Measurements from ENCODE around the gene PCED1B. TPM values are rescaled to one million over a fixed set of nuclear protein-coding genes. Genes with fewer than 3 reads are reported as not detected.
"Not testable (repeated sequence)": the region's sequence is repeated elsewhere in the genome, so short reads cannot be mapped to it uniquely, and the experiment has no call there.

Gene PCED1B
- total RNA-seq, 1 donor from 2014 or later: 0.31 TPM

DNA sequence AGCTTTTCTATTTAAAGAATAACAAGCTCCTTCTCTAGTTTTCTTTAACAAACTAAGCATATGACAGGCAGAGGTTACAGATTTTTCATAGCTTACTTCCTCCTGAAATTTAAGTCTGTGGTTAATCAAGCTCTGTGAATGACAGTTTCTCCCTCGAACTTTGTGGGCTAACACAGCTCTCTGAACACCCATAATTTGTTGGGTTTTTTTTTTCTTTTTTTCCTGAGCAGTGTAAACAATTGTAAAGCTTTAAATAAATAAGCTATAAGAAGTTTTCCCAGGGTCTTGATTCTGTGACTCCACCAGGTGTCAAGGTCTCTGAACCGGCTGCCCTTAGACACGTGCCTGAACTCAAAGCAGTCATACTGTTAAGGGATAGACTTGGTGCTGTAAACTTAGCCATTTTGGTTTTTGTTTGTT lies 128.4 kb downstream of the PCED1B start:
- DNase-seq: no peak

DNA sequence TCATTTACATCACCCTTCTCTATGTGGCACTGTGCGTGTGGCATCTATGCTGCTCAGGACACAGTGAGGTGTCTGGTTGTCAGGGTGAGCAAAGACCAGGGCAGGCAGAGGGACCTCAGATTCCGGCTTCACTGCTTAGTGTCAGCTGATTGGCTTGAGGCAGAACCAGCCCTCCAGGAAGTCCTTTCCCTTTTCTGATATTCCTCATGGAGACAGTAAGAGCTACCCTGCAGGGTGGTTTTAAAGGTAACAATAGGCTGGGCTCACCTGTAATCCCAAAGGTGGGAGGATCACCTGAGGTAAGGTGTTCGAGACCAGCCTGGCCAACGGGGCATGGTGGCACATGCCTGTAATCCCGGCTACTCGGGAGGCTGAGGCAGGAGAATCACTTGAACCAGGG lies 129.6 kb downstream of the PCED1B start:
- DNase-seq: no peak

DNA sequence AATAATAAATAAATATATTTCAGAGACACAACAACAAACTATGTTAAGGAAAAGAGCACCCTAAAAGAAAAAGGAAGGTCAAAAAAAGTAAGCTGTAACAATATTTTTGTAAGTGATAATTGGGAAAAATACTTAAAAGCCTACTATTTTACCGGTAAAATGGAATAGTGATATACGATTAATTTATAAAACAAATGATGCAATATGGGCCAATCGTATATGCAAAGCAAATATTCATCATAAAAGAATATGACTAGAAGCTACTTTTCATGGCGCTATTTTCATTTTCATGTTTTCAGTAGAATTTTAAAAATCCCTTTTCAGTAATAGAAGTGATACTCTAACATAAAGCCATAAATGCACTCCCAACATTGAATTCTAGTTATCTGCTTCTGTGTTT lies 131.4 kb downstream of the PCED1B start:
- no peak for DNase-seq

DNA sequence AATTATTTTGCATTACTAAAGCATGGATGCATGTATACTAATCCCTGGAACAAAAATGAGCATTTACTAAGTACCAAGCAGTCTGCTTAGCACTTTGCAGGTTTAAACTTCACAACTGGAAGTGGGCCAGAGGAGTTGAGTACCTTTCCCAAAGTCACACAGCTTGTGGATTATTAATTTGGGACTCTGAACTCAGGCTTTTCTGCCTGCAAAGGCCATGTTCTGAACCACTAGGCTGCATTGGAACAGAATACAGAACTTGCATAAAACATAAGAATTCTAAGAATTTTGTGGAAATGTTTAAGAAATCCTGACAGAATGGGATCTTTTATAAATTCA lies 133.2 kb downstream of the PCED1B start:
- no peak for DNase-seq

DNA sequence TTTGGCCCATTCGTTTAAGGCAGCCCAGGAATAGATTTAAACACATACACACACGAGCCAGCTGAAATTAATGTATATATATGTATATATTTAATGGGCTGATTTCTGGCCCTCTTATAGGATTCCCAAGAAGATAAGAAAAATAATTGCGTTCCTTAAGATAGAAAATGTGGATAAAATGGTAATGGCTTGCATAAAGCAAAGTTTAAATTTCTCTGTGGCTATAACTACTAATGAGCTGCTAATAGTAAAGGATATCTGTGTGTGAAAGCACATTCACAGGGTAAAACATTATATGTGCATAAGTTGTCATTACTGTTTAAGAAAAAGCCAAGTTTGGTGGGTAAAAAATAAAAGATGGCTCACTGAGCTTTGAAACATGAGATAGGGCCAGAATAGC lies 134.0 kb downstream of the PCED1B start:
- DNase-seq: no peak

DNA sequence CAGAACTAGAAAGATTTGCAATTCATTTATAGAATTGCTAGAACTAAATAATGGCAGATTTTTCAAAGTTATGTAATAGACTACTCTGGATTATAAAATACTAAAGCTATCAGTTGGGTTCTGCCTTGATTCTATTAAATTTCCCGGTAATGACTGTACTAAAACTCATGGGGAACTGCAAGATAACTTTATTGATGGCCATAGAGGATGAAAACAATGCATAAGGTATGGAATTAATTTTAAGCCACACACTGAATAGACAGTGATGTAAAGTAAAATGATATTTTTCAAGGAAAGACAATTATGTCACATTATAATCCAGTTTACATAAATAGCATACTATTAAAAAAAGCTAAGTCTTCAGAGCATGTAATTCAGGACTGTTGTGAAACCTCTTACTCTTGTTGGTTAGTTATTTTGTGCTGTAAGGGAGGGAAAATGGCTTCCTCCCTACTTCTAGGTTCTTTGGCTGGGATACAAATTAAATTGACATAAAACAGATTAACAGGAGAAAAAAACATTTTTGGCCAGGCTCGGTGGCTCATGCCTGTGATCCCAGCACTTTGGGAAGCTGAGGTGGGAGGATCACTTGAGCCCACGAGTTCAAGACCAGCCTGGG lies 134.7 kb downstream of the PCED1B start:
- no peak for DNase-seq

DNA sequence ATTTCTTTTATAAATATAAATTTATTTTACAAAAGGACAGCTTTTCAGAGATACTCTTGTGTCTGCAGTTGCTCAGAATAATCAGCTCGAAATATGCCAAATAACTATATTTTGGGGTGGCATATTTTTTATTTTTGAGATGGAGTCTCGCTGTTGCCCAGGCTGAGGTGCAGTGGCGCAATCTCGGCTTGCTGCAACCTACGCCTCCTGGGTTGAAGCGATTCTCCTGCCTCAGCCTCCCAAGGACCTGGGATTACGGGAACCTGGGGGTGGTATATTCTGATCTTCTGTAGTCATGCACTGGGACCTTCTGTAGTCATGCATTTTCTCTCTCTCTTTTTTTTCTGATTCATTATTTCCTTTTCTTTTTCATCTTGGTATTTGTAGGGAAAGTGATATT lies 135.3 kb downstream of the PCED1B start:
- DNase-seq: no peak

DNA sequence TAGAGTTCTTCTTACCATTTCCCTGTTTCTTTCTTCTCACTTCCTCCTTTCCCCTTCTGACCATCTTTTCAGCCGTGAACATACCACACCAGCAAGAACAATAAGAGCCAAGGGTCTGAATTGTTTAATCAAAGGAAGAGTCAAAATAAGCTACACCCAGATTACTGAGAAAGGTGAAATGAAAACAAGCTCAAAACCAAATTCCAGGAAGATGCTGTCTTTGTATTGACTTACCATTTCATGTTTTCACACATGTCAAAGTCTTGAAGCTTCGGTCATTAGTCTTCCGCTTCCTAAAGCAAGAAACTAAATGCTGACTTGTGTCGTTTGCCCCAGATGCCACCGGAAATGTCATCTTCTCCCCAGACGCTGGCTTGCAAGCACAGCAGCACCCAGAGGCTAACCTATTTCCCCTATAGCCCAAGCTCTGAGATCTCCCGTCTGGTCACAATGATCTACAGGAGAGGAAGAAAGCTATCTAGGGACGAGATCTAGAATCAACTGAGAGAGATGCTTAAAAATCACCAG lies 136.8 kb downstream of the PCED1B start:
- peak; percentile 5 for DNase-seq

DNA sequence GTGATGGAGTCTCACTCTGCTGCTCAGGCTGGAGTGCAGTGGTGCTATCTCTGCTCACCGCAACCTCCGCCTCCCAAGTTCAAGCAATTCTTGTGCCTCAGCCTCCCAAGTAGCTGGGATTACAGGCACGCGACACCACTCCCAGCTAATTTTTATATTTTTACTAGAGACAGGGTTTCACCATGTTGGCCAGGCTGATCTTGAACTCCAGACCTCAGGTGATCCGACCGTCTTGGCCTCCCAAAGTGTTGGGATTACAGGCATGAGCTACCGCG lies 138.1 kb downstream of the PCED1B start:
- DNase-seq: not testable (repeated sequence)

DNA sequence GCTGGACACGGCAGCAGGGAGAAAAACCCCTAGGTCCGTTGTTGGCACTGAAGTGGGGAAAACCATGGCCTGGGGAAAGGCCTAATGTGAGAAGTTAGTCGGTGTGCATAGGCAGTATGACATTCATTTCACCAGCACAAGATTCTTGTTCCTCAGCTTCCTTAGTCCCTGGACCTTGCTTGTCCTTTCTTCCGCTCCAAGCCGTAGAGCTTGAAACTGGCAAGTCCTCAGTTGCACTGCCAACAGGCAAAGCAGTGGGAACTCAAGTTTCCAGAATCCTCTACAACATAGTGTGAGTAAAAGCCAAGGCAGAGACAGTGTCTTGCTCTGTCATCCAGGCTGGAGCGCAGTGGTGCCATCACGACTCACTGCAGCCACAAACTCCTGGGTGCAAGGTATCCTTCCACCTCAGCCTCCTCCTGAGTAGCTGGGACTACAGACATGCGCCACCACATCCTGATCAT lies 138.8 kb downstream of the PCED1B start:
- no peak for DNase-seq

DNA sequence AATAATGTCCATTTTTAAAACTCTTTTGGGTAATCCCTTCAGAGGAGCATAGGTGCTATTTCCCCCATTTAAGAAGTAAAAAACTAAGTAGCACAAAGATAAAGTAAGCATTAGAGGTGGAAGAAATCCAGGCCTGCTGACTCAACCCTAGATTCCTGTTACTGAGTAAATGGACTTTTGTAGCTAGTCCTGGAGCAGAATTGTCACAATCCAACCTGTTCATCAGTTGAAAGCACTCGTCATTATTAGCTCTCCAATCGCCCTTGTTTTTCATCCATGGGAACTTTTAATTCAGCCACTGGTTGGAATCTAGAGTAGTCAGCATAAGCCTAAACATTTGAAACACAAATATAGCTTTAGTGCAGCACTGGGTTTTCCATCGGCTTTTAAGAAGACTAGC lies 139.8 kb downstream of the PCED1B start:
- no peak for DNase-seq

DNA sequence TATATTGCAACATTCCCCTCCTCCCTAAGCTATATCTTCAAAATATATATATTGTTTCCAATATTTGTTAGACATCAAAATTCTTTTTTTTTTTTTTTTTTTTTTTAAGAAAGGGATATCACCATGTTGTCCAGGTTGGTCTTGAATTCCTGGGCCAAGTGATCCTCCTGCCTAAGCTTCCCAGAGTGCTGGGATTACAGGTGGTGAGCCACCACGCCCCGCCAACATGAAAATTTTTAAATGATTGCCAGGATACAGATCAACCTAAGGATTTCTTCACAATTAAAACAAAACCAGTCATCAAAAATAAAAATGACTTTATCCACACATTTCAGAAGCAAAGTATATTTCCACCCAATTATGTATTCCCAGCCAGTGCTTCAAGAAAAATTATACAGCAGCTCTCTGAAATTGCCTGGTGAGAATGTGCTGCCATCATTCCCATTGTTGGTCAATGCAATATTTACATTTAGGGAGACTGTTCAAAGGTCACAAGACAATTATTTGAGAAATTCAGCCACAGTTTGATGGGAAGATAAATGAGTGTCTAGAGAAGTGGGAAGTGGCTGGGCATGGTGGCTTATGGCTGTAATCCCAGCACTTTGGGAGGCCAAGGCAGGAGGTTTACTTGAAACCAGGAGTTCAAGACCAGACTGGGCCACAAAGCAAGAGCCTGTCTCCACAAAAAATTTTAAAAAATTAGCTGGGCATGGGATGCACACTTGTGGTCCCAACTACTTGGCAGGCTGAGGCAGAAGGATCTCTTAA lies 142.0 kb downstream of the PCED1B start:
- no peak for DNase-seq

DNA sequence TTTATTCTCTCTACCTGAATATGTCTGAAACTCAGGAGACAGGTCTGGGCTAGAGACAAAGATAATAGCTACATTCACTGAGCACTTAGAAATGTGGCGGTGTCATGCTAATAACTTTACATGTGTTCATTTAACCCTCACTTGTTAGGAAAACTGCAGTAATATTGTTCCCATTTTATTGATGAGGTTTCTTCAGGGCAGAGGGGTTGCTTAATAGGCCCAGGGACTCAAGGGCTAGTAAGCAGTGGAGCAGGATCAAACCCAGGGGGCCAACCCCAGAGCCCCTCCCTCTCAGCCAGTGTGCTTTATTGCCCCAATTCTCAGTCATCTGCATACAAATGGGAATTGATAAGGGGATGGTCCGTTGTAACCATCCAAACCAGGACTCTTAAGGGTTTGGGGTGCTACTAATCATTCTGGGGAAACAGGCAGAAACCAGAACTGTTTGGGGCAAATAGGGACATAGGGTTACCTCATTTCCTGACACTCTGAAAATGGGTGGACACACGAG lies 143.2 kb downstream of the PCED1B start:
- DNase-seq: no peak

DNA sequence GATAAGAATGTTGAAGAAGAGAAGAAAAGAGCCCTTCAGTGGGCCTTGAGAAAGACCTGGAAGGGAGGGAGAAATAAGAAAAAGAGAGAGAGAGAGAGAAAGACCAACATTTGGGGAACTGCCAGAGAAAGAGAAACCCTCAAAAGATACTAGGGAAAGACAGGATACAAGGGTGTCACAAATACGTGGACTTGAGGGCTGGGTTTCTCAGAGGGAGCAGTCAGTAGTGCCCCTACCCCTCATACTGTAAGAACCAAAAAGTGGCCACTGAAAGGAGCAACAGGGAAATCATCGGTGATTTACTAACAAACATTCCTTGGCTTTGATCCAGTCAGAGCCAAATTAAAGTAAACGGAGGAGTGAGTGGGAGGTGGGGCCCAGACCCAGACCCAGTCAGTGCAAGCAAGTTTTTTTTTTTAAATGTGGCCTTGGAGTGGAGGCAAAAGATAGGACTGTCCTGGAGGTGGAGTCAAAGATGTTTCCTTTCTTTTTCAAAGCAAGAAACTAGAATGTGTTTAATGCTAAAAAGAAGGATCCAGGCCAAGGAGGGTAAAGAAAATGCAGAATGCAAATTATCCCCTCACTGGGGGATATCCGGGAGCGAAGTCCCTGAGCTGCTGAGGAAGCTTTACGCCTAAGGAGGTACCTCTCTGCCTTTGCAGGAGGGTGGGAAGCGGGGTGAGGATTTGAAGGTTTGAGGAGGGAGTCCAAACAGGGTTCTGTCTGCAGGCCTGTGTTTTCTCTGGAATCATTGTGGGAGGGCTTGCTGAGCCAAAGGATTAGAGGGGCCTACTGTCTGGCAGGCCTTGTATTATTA lies 143.8 kb downstream of the PCED1B start:
- DNase-seq: no peak

DNA sequence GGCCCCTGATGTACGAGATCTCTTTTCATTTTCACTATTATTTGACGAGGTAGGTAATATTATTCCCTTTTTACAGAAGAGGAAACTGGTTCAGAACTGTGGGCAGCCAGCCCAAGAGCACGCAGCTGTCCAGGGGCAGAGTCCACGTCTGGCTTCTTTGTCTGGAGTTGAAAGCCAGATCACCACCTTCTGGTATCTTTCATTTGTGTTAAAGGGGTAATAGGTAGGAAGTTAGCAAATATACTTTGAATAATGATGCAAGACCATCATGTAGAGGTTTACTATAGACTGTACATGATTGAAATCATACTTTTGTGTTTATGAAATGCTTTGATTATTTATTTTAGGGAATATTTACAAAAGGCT lies 144.4 kb downstream of the PCED1B start:
- peak; percentile 40 for DNase-seq

DNA sequence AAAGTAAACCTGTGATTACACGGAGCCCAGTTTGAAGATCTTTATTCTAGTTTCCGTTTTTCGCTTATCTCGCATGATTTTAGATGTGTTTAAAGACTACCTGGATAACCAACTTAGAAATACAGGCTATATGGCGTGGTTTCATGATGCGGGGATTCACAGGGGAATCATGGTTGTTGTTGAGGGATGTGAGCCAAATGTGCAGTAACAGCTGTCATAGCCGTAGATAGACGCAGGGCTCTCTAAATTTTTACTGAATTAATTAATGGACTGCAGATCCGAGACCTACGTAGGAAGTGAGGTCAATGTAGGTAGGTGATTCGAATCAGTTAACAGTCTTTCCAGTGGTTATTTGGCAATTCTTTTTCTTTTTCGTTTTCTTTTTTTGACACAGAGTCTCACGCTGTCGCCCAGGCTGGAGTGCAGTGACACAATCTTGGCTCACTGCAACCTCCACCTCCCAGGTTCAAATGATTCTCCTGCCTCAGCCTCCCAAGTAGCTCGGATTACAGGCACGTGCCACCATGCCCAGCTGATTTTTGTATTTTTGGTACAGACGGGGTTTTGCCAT lies 145.2 kb downstream of the PCED1B start:
- no peak for DNase-seq

DNA sequence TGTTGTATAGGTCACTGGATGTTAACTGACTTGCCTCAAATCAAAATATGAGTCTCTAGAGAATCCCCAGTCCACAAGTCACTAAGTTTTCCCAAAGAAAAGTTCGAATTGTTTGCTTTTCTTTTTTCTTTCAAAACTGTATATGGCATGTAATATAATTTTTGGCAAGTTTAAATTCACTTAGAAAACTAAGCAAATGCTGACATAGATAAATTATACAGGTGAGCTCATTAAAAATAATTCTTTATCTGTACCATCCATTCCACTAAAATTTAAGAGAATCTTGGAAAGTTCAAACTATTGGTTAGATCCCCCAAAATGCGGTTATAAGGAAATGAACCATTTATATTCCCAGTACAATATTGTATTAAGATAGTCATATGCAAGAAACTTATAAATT lies 145.9 kb downstream of the PCED1B start:
- DNase-seq: no peak

DNA sequence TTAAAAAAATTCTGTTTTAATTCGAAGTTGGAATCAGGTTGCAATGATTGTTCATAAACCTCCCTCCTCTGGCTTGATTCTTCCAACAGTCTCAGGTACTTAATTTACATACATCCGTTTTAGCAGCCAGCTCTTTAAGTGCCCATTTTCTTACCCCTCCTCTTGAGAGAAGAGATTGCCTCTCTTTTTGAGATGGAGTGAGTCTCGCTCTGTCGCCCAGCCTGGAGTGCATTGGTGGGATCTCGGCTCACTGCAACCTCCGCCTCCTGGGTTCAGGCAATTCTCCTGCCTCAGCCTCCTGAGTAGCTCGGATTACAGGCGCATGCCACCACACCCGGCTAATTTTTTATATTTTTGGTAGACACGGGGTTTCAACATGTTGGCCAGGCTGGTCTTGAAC lies 146.8 kb downstream of the PCED1B start:
- DNase-seq: no peak

DNA sequence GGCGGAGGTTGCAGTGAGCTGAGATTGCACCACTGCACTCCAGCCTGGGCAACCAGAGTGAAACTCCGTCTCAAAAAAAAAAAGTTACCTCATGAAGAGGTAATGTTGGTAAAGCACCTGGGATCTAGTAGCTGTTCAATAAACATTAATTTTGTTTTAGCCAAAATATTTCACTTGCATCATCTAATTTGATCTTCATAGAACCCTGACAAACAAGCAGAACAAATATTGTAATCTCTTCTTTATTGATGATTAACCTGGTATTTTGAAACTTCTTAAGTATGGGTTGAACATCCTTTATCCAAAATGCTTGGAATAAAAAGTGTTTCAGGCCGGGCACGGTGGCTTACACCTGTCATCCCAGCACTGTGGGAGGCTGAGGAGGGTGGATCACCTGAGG lies 149.4 kb downstream of the PCED1B start:
- no peak for DNase-seq

DNA sequence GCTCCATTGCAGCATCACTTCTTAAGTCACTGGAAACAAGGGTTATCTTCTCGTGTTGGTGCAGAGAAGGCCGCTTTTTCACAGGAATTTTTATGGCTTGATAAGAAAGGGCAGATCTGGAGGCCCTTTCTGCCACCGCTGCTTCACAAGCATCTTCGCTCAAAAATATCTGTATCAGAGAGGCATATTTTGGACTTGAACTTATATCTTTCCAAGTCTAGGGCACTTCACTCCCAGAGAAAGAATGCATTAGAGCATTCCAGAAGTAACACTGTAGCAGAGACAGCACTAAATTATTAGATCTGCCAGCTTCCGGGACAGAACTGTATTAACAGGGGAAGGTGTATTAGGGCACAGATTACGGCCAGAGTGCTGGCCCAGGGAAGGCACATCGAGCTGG lies 152.0 kb downstream of the PCED1B start:
- DNase-seq: no peak

DNA sequence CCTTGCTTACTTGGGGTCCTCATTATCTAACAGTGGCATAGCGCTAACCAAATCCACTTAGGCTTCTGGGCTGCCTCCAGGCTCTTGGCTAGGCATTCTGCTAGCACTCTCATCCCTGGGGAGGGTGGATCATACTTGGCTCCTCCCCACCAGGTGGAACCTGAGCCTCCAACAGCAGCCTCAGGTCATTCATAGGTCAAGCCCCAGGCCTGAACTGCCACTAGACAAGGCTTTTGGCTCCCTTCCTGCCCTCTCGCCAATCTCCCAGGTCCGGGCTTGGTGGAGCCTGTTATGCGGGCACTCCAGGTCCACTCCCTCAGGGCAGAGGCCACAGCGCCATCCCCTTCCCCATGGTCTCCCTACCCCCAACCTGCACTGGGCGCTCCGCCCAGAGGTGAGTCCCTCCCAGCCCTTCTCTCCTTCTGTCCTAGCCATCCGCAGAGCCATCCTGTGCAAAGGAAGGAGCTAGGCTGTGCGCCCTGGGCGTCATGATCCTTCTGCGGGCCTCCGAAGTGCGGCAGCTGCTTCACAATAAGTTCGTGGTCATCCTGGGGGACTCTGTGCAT lies 155.2 kb downstream of the PCED1B start:
- no peak for DNase-seq

DNA sequence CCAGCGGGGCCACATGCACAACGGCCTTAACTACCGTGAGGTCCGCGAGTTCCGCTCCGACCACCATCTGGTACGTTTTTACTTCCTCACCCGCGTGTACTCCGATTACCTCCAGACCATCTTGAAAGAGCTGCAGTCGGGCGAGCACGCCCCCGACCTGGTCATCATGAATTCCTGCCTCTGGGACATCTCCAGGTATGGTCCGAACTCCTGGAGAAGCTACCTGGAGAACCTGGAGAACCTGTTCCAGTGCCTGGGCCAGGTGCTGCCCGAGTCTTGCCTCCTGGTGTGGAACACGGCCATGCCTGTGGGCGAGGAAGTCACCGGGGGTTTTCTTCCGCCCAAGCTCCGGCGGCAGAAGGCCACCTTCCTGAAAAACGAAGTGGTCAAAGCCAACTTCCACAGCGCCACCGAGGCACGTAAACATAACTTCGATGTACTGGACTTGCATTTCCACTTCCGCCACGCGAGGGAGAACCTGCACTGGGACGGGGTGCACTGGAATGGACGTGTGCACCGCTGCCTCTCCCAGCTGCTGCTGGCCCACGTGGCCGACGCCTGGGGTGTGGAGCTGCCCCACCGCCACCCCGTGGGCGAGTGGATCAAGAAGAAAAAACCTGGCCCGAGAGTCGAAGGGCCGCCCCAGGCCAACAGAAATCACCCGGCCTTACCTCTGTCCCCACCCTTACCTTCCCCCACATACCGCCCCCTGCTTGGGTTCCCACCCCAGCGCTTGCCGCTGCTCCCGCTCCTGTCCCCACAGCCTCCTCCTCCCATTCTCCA lies 156.0 kb downstream of the PCED1B start:
- no peak for DNase-seq

All from tongue (tissue), 2 donors.